ENCODE measurements around the gene MAP2K7. TPM values are rescaled to one million over a fixed set of nuclear protein-coding genes. Genes with fewer than 3 reads are reported as not detected.
A peak's percentile ranks its signal among the peaks of the same experiment; 100 is the strongest.
"Not testable (repeated sequence)": the region's sequence is repeated elsewhere in the genome, so short reads cannot be mapped to it uniquely, and the experiment has no call there.

MAP2K7 gene
- total RNA-seq, 1 experiment from 2014 or later = 39.4 TPM

DNA sequence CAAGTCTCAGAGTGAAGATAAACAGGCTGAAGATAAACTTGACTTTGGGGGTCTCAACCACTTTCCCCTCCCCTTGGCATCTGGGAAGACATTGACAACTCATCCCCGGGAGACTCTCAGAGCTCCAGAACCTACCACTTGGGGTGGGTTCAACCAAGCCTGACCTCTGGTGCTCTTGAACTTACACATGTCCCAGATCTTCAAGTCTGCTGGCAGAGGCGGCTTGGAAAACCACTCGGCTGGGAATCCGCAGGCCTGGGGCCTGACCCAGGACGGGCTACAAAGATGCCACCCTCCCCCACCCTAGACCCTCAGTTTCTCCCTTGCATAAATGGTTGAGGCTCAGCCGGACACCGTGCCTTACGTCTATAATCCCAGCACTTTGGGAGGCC lies 14.9 kb upstream of the MAP2K7 start:
- peak overlapping the region; percentile 65 for H3K4me3 Mint-ChIP-seq
- ChIA-PET POLR2A (interaction anchor here (0.5 to 2.3 kb wide), 3 partner anchors 11 to 28 kb away, joined by 3 to 6 read pairs (median 3); partner anchors contain the start of gene MAP2K7), CTCF (interaction anchor here (0.6 to 4.7 kb wide), 13 partner anchors 11 to 338 kb away, joined by 3 to 30 read pairs (median 6); partner anchors contain the start of genes MAP2K7, SNAPC2 and TGFBR3L)
- peaks cover 3% of the 10 kb centered on the region for H3K4me1 Mint-ChIP-seq
- H3K9me3 Mint-ChIP-seq = no peaks in the 10 kb centered on the region
- DNase-seq (ENCODE audit: low spot score) = no peak
- H3K27me3 Mint-ChIP-seq (ENCODE audit: low read depth) = peaks cover 56% of the 10 kb centered on the region
- no peak; the same call in 1 of the 2 replicates for ATAC-seq
- no peaks in the 10 kb centered on the region for H3K36me3 Mint-ChIP-seq
- TF ChIP-seq, protein P1, sequence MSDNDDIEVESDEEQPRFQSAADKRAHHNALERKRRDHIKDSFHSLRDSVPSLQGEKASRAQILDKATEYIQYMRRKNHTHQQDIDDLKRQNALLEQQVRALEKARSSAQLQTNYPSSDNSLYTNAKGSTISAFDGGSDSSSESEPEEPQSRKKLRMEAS (CRISPR knock-in tag; IDR thresholded peaks at IDR 0.05) = no peak
- TF ChIP-seq NFYB (CRISPR knock-in tag; conservative IDR thresholded peaks at IDR 0.05; ENCODE audit: low read depth) = no peak
- TF ChIP-seq, protein P2, sequence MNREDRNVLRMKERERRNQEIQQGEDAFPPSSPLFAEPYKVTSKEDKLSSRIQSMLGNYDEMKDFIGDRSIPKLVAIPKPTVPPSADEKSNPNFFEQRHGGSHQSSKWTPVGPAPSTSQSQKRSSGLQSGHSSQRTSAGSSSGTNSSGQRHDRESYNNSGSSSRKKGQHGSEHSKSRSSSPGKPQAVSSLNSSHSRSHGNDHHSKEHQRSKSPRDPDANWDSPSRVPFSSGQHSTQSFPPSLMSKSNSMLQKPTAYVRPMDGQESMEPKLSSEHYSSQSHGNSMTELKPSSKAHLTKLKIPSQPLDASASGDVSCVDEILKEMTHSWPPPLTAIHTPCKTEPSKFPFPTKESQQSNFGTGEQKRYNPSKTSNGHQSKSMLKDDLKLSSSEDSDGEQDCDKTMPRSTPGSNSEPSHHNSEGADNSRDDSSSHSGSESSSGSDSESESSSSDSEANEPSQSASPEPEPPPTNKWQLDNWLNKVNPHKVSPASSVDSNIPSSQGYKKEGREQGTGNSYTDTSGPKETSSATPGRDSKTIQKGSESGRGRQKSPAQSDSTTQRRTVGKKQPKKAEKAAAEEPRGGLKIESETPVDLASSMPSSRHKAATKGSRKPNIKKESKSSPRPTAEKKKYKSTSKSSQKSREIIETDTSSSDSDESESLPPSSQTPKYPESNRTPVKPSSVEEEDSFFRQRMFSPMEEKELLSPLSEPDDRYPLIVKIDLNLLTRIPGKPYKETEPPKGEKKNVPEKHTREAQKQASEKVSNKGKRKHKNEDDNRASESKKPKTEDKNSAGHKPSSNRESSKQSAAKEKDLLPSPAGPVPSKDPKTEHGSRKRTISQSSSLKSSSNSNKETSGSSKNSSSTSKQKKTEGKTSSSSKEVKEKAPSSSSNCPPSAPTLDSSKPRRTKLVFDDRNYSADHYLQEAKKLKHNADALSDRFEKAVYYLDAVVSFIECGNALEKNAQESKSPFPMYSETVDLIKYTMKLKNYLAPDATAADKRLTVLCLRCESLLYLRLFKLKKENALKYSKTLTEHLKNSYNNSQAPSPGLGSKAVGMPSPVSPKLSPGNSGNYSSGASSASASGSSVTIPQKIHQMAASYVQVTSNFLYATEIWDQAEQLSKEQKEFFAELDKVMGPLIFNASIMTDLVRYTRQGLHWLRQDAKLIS (CRISPR knock-in tag; IDR thresholded peaks at IDR 0.05; ENCODE audit: borderline replicate concordance) = no peak
- no peak for TF ChIP-seq CBFB (CRISPR knock-in tag; IDR thresholded peaks at IDR 0.05; ENCODE audit: low read depth)
- H3K27ac Mint-ChIP-seq = no peak overlapping the region

DNA sequence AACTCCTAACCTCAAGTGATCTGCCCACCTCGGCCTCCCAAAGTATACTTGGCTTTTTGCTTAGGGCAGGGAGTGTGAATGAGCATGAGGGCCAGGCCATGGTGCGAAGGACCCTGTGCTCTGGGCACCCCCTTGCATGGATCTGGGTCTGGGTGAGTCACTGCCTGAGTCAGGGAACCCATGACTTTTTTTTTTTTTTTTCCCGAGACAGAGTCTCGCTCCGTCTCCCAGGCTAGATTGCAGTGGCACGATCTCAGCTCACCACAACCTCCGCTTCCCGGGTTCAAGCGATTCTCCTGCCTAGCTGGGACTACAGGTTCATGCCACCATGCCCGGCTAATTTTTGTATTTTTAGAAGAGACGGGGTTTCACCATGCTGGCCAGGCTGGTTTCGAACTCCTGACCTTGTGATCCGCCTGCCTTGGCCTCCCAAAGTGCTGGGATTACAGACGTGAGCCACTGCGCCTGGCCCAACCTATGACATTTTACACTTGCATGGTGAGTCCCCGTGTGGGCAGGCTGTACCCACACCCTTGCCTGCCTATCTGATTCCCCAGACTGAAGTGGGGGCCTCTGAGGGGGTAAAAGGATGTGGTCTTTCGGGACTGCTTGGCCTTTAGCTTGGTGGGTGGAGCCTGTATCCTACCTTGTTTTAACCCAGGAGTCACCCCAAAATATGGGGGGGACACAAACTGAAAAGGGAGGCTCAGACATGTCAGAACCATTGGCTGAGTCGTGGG lies 10.1 kb upstream of the MAP2K7 start:
- H3K4me3 Mint-ChIP-seq; H3K27ac Mint-ChIP-seq; DNase-seq (ENCODE audit: low spot score); ATAC-seq; H3K4me1 Mint-ChIP-seq; H3K9me3 Mint-ChIP-seq; H3K36me3 Mint-ChIP-seq: not testable (repeated sequence)
- peaks cover 29% of the 10 kb centered on the region for H3K27me3 Mint-ChIP-seq (ENCODE audit: low read depth)
- ChIA-PET POLR2A (interaction anchor here (0.7 kb wide), 1 partner anchor 356 kb away, joined by 3 read pairs; no protein-coding TSS in a partner anchor), CTCF (interaction anchor here (0.9 kb wide), 1 partner anchor 25 kb away, joined by 4 read pairs; no protein-coding TSS in a partner anchor)

DNA sequence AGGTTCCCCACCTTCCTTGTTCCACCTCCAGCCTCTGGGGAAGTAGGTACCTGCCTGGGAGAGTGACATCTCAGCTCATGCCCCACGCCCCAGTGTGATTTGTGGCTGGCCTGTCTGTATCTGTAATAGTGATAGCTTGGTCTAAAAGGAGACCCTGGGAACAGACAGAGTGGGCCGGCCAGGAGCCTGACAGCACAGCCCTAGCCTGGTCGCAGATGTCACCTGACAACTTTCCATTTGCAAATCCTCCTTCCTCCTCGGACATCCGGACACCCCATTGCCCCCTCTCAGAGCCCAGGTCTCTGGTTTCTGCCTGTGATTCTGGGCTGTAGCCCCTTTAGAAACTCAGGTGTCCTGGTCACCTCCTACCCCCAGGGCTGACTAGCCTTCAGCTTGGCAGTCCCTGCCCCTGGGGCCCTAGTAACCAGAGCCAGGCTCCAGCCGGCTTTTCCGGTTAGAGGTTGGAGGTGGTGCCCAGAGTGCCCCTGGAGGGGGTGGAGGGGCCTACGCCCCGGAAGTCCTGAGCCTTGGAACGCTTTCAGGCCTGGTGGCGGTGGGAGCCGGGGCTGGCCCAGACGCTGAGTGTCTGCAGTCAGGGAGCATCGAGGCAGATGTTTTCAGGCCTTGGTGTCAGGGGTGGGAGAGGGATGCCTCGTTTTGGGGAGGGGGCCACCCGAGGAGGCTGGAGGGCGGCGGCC lies 8.9 kb upstream of the MAP2K7 start:
- Mint-ChIP-seq H3K9me3 (no peaks in the 10 kb centered on the region), H3K4me1 (peaks cover 3% of the 10 kb centered on the region; the same call in 1 of the 2 replicates), H3K4me3 (no peak overlapping the region), H3K36me3 (no peaks in the 10 kb centered on the region), H3K27me3 (ENCODE audit: low read depth) (peaks cover 17% of the 10 kb centered on the region), H3K27ac (peak overlapping the region; percentile 57; the same call in 1 of the 2 replicates)
- ChIA-PET CTCF (interaction anchor here (0.9 kb wide), 1 partner anchor 26 kb away, joined by 4 read pairs; no protein-coding TSS in a partner anchor), POLR2A (no interaction called here)
- ATAC-seq (peak; percentile 76), DNase-seq (ENCODE audit: low spot score) (no peak)
- TF ChIP-seq HMGA2 (CRISPR knock-in tag; IDR thresholded peaks at IDR 0.05) (no peak), SP1 (CRISPR knock-in tag; conservative IDR thresholded peaks at IDR 0.05) (no peak), TCF7 (CRISPR knock-in tag; IDR thresholded peaks at IDR 0.05; ENCODE audit: low read depth) (no peak), ZBTB21 (CRISPR knock-in tag; IDR thresholded peaks at IDR 0.05; ENCODE audit: borderline replicate concordance) (no peak), ZNF121 (CRISPR knock-in tag; IDR thresholded peaks at IDR 0.05) (no peak), TEAD1 (CRISPR knock-in tag; IDR thresholded peaks at IDR 0.05) (no peak), FOXP1 (CRISPR knock-in tag; IDR thresholded peaks at IDR 0.05; ENCODE audit: borderline replicate concordance) (no peak)
- TF ChIP-seq, protein P3, sequence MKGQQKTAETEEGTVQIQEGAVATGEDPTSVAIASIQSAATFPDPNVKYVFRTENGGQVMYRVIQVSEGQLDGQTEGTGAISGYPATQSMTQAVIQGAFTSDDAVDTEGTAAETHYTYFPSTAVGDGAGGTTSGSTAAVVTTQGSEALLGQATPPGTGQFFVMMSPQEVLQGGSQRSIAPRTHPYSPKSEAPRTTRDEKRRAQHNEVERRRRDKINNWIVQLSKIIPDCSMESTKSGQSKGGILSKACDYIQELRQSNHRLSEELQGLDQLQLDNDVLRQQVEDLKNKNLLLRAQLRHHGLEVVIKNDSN (CRISPR knock-in tag; IDR thresholded peaks at IDR 0.05) = no peak
- TF ChIP-seq, protein P4, sequence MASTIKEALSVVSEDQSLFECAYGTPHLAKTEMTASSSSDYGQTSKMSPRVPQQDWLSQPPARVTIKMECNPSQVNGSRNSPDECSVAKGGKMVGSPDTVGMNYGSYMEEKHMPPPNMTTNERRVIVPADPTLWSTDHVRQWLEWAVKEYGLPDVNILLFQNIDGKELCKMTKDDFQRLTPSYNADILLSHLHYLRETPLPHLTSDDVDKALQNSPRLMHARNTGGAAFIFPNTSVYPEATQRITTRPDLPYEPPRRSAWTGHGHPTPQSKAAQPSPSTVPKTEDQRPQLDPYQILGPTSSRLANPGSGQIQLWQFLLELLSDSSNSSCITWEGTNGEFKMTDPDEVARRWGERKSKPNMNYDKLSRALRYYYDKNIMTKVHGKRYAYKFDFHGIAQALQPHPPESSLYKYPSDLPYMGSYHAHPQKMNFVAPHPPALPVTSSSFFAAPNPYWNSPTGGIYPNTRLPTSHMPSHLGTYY (CRISPR knock-in tag; IDR thresholded peaks at IDR 0.05) = no peak
- TF ChIP-seq, protein P5, sequence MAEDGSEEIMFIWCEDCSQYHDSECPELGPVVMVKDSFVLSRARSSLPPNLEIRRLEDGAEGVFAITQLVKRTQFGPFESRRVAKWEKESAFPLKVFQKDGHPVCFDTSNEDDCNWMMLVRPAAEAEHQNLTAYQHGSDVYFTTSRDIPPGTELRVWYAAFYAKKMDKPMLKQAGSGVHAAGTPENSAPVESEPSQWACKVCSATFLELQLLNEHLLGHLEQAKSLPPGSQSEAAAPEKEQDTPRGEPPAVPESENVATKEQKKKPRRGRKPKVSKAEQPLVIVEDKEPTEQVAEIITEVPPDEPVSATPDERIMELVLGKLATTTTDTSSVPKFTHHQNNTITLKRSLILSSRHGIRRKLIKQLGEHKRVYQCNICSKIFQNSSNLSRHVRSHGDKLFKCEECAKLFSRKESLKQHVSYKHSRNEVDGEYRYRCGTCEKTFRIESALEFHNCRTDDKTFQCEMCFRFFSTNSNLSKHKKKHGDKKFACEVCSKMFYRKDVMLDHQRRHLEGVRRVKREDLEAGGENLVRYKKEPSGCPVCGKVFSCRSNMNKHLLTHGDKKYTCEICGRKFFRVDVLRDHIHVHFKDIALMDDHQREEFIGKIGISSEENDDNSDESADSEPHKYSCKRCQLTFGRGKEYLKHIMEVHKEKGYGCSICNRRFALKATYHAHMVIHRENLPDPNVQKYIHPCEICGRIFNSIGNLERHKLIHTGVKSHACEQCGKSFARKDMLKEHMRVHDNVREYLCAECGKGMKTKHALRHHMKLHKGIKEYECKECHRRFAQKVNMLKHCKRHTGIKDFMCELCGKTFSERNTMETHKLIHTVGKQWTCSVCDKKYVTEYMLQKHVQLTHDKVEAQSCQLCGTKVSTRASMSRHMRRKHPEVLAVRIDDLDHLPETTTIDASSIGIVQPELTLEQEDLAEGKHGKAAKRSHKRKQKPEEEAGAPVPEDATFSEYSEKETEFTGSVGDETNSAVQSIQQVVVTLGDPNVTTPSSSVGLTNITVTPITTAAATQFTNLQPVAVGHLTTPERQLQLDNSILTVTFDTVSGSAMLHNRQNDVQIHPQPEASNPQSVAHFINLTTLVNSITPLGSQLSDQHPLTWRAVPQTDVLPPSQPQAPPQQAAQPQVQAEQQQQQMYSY (CRISPR knock-in tag; IDR thresholded peaks at IDR 0.05) = no peak
- TF ChIP-seq, protein P2 (CRISPR knock-in tag; IDR thresholded peaks at IDR 0.05; ENCODE audit: borderline replicate concordance) = no peak
